GM19467 (cell line): Measurements from ENCODE around the gene CHN2.

Experiments
- ATAC-seq: cut with Tn5 transposase; IDR thresholded peaks from one replicate; pipeline ENCODE4 v1.9.1; 2021; ENCODE audit warnings: mild to moderate bottlenecking, moderate library complexity; ENCODE audit not compliant: unreplicated experiment

The CHN2 gene

GRCh38 chr7:29194594-29195427 is at the start of gene CHN2:
Gene CHN2 (plus strand): TSS chr7:29194775.
- ATAC-seq, result no peak

- no peak for ATAC-seq
These were observed 49.0 kb upstream of the CHN2 start for GRCh38 chr7:29145553-29146056.

GRCh38 chr7:29146057-29146706 is 48.4 kb upstream of the CHN2 start, which contains the start of gene CPVL:
Gene CPVL (minus strand): TSS chr7:29146537. CDS start chr7:29121061, 25,476 bp downstream.
- no peak for ATAC-seq

GRCh38 chr7:29146888-29147609 is 47.5 kb upstream of the CHN2 start:
- ATAC-seq, result no peak

GRCh38 chr7:29147821-29148220 is 46.8 kb upstream of the CHN2 start:
- no peak for ATAC-seq

- ATAC-seq, result no peak
These were observed 45.5 kb upstream of the CHN2 start for GRCh38 chr7:29149036-29149435.

- ATAC-seq, result no peak
These were observed 43.7 kb upstream of the CHN2 start for GRCh38 chr7:29150856-29151255.

GRCh38 chr7:29154076-29154475 is 40.5 kb upstream of the CHN2 start:
- ATAC-seq, result no peak

GRCh38 chr7:29156907-29157452 is 37.6 kb upstream of the CHN2 start:
- ATAC-seq, result no peak

- ATAC-seq, result no peak
These were observed 35.7 kb upstream of the CHN2 start for GRCh38 chr7:29158795-29159423.

GRCh38 chr7:29160080-29160479 is 34.5 kb upstream of the CHN2 start:
- ATAC-seq, result no peak

GRCh38 chr7:29161231-29161630 is 33.3 kb upstream of the CHN2 start:
- no peak for ATAC-seq

GRCh38 chr7:29162577-29162976 is 32.0 kb upstream of the CHN2 start:
- ATAC-seq, result no peak

GRCh38 chr7:29163854-29164253 is 30.7 kb upstream of the CHN2 start:
- ATAC-seq, result no peak

- no peak for ATAC-seq
These were observed 26.9 kb upstream of the CHN2 start for GRCh38 chr7:29167721-29168120.

- ATAC-seq, result no peak
These were observed 23.8 kb upstream of the CHN2 start for GRCh38 chr7:29170781-29171180.

GRCh38 chr7:29173458-29173857 is 21.1 kb upstream of the CHN2 start:
- no peak for ATAC-seq

GRCh38 chr7:29177963-29178600 is 16.5 kb upstream of the CHN2 start:
- ATAC-seq, result no peak

GRCh38 chr7:29179115-29179514 is 15.5 kb upstream of the CHN2 start:
- ATAC-seq, result no peak

GRCh38 chr7:29184599-29184998 is 10.0 kb upstream of the CHN2 start:
- ATAC-seq, result no peak
